OCI-LY7 (cell line): ENCODE measurements around the gene HOXA4. TPM values are rescaled to one million over a fixed set of nuclear protein-coding genes. Genes with fewer than 3 reads are reported as not detected.

Experiments
- BruUV-seq: library from RNA; stranded (reverse); fragments of 400-500 nt; replicated peaks from 2 replicates; lab custom pipeline; 2021; lab: Mats Ljungman, UMichigan
- CTCF ChIA-PET: fragments of 300-600 bp; sonication (Branson Sonifier 250); formaldehyde crosslinking; loops from one replicate; lab custom pipeline; 2022; ENCODE audit warnings: antibody characterized with exemption; ENCODE audit not compliant: unreplicated experiment; lab: Charles Lee
- POLR2A ChIA-PET: fragments of 300-600 bp; sonication (Branson Sonifier 250); formaldehyde crosslinking; loops from one replicate; lab custom pipeline; 2022; ENCODE audit warnings: antibody characterized with exemption; lab: Charles Lee
- DNase-seq: peaks from one replicate; pipeline ENCODE4 v3.0.0-alpha.2; 2015; ENCODE audit warnings: low spot score
- H2AFZ ChIP-seq: fragments of 200-600 bp; sonication (generic), shearing (Covaris generic); 2 replicates; pipeline ENCODE4 v1.6.1; 2014; ENCODE audit warnings: mild to moderate bottlenecking, antibody characterized with exemption, low read length, moderate library complexity
- H3K27ac ChIP-seq: fragments of 200-600 bp; sonication (generic); 2 replicates; pipeline ENCODE4 v1.5.1; 2014; ENCODE audit warnings: mixed run types, low read depth, mild to moderate bottlenecking, moderate library complexity, low read length, inconsistent platforms; ENCODE audit not compliant: poor library complexity, severe bottlenecking
- H3K36me3 ChIP-seq: fragments of 200-600 bp; sonication (generic); 2 replicates; pipeline ENCODE4 v1.6.1; 2014; ENCODE audit warnings: mild to moderate bottlenecking, antibody characterized with exemption, low read length, moderate library complexity, mixed read lengths; ENCODE audit not compliant: insufficient read depth
- H3K4me1 ChIP-seq: fragments of 200-600 bp; sonication (generic); 2 replicates; pipeline ENCODE4 v1.5.1; 2014; ENCODE audit warnings: mild to moderate bottlenecking, low read length; ENCODE audit not compliant: insufficient read depth, poor library complexity, severe bottlenecking
- H3K4me2 ChIP-seq: fragments of 200-600 bp; sonication (generic); 2 replicates; pipeline ENCODE4 v1.6.1; 2014; ENCODE audit warnings: mild to moderate bottlenecking, low read length
- H3K4me3 ChIP-seq: fragments of 200-600 bp; sonication (generic); 2 replicates; pipeline ENCODE4 v1.5.1; 2014; ENCODE audit warnings: mild to moderate bottlenecking, low read depth, low read length; ENCODE audit not compliant: poor library complexity, severe bottlenecking
- H3K79me2 ChIP-seq: fragments of 200-600 bp; sonication (generic); 2 replicates; pipeline ENCODE4 v1.6.1; 2016; ENCODE audit warnings: low read depth, mild to moderate bottlenecking, low read length, moderate library complexity, mixed read lengths; ENCODE audit not compliant: insufficient read depth
- H3K9me2 ChIP-seq: fragments of 200-600 bp; sonication (generic); 2 replicates; pipeline ENCODE4 v1.6.1; 2016; ENCODE audit warnings: mild to moderate bottlenecking, low read length, mixed read lengths; ENCODE audit not compliant: insufficient read depth
- H3K9me3 ChIP-seq: fragments of 200-600 bp; sonication (generic); 2 replicates; pipeline ENCODE4 v1.6.1; 2014; ENCODE audit warnings: mild to moderate bottlenecking, mixed run types, low read length, mixed read lengths
- H4K20me1 ChIP-seq: fragments of 200-600 bp; sonication (generic); 2 replicates; pipeline ENCODE4 v1.6.1; 2014; ENCODE audit warnings: mild to moderate bottlenecking, antibody characterized with exemption, low read length, moderate library complexity, mixed read lengths; ENCODE audit not compliant: insufficient read depth
- EZH2phosphoT487 ChIP-seq: fragments of 200-600 bp; sonication (generic); IDR thresholded peaks from 2 replicates; pipeline ENCODE4 v1.6.1; 2018; ENCODE audit warnings: low read depth, borderline replicate concordance, mild to moderate bottlenecking, mixed run types, antibody characterized with exemption, low read length, moderate library complexity, mixed read lengths
- intact Hi-C: fragments of 100-400 bp; cut with micrococcal nuclease; formaldehyde crosslinking; loops from one replicate; pipeline ENCODE4 v1.10.0; 2022; ENCODE audit not compliant: unreplicated experiment
- total RNA-seq, 2 experiments: library from RNA; depleted of rRNA in 1 of 2; stranded (reverse); fragments of >200 nt in 1 of 2; shearing (Covaris generic) in 1 of 2; gene quantifications; 2 replicates each; pipeline ENCODE4 v1.2.3, GENCODE V29; 2014 to 2022
- TF ChIP-seq, protein P1 (sequence below): fragments of 200-600 bp; sonication (generic); conservative IDR thresholded peaks from 2 replicates; pipeline ENCODE4 v1.5.1; 2014; ENCODE audit warnings: mild to moderate bottlenecking, antibody characterized with exemption, low read length, moderate library complexity, mixed read lengths

Gene HOXA4
- total RNA-seq, 2 experiments from 2014 or later = 2.0 TPM; not detected in 1

DNA sequence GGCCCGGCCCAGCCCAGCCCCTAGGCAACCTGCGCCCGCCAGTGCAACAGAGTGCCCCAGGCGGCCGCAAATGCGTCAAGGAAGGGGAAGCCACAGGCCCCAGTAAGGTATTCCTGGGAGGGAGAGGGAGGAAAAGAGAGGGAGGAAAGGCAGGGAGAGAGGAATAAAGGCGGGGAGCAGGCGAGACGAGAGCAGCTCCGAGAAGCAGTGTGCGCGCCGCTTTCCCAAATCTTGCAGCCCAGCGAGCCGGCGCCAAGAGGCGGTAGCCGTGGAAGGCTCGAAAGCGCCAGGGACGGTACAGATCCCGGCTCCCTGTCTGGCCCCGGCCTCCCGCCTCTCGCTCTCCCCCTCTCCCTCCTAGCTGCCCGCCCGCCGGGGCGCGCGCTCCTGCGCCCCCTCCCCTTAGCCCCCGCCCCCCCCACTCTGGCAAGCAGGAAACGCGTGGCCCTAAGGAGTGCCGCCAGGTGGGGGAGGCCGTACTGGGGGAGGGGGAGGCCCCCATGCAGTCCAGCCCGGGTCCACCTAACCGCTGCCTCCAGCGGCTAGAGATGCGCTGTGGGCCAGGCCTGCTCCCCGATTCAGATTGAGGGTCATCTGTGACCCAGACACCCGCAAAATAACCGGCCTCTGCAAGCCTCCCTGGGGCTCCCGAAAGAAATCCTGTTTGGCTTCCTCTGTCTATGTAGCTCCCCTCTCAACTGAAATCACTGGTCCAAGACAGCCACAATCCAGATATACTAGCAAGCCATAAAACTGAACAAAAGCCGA, 39.3 kb upstream of the HOXA4 start:
- no peaks in the 10 kb centered on the region for H4K20me1 ChIP-seq
- H3K4me3 ChIP-seq = no peak overlapping the region
- TF ChIP-seq EZH2phosphoT487 = no peak
- TF ChIP-seq, protein P1, sequence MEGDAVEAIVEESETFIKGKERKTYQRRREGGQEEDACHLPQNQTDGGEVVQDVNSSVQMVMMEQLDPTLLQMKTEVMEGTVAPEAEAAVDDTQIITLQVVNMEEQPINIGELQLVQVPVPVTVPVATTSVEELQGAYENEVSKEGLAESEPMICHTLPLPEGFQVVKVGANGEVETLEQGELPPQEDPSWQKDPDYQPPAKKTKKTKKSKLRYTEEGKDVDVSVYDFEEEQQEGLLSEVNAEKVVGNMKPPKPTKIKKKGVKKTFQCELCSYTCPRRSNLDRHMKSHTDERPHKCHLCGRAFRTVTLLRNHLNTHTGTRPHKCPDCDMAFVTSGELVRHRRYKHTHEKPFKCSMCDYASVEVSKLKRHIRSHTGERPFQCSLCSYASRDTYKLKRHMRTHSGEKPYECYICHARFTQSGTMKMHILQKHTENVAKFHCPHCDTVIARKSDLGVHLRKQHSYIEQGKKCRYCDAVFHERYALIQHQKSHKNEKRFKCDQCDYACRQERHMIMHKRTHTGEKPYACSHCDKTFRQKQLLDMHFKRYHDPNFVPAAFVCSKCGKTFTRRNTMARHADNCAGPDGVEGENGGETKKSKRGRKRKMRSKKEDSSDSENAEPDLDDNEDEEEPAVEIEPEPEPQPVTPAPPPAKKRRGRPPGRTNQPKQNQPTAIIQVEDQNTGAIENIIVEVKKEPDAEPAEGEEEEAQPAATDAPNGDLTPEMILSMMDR = no peak
- no peak overlapping the region for H3K27ac ChIP-seq
- H3K4me1 ChIP-seq = no peaks in the 10 kb centered on the region
- CTCF ChIA-PET = no interaction called here
- H3K36me3 ChIP-seq = no peaks in the 10 kb centered on the region
- H2AFZ ChIP-seq = no peak overlapping the region
- no peaks in the 10 kb centered on the region for H3K79me2 ChIP-seq
- POLR2A ChIA-PET = interaction anchor here (0.6 to 1.1 kb wide), 2 partner anchors 38 to 1243 kb away, joined by 3 read pairs; no protein-coding TSS in a partner anchor
- DNase-seq = no peak
- no peaks in the 10 kb centered on the region for H3K9me2 ChIP-seq
- H3K9me3 ChIP-seq = no peaks in the 10 kb centered on the region
- intact Hi-C loops = no loop called here
- H3K4me2 ChIP-seq = no peak overlapping the region
- BruUV-seq = no TSS peak

DNA sequence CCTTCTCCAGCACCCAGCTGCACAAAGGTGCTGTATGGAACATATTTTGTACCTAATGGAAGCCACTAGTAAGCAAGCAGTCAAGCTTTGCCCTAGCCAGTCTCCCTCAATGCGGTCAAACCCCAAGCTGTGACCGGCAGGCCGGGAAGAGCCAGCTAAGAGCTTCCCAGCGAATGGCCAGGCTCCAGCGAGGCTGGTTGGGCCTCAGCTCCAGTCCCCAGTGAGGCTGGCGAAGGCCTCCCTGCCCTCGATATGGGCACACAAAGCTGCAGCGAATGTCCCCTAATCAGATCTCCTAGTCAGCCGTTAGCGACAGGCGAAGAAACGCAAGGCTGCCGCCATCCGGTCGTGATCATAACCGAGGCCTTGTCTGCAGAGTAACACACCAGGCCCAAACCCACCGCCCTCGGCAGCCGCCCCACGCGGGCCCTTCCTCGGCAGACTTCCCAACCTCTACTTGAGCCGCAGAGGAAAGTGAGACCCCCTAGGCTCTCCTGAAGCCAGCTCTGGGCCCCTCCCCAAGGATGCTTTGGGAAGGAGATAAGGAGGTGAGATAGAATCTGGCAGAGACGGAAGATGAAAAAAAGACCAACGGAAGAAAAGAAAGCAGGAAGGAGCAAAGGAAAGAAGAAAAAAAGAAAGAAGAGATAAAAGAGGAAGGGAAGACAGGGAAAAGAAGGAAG, 37.8 kb upstream of the HOXA4 start:
- Histone ChIP-seq H2AFZ (no peak overlapping the region), H3K9me2 (no peaks in the 10 kb centered on the region), H3K4me2 (no peak overlapping the region), H3K4me3 (no peak overlapping the region), H3K4me1 (no peaks in the 10 kb centered on the region), H3K79me2 (no peaks in the 10 kb centered on the region), H4K20me1 (no peaks in the 10 kb centered on the region), H3K27ac (no peak overlapping the region), H3K36me3 (no peaks in the 10 kb centered on the region), H3K9me3 (no peaks in the 10 kb centered on the region)
- intact Hi-C loops = no loop called here
- ChIA-PET CTCF (no interaction called here), POLR2A (no interaction called here)
- DNase-seq = no peak
- no peak for TF ChIP-seq EZH2phosphoT487
- TF ChIP-seq, protein P1 = no peak
- no TSS peak for BruUV-seq

DNA sequence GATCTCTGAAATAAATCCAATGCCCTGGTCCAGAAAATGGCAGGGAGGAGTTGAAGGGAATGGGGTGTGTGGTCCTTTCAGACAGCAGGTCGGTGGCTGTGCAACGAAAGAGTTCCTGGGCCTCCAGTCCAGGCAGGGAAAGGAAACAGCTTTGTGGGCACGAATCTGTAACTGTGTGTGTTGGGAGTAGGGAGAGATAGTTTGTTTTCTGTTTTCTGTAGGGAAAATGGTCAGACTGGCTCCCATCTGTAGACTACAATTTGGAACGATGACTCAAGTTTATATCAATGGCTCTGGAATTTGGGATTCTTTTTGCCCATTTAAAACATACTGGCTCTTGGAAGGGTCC, 37.3 kb upstream of the HOXA4 start:
- intact Hi-C loops = no loop called here
- Histone ChIP-seq H3K79me2 (no peaks in the 10 kb centered on the region), H4K20me1 (no peaks in the 10 kb centered on the region), H3K4me2 (no peak overlapping the region), H3K4me1 (no peaks in the 10 kb centered on the region), H3K36me3 (no peaks in the 10 kb centered on the region), H3K27ac (no peak overlapping the region), H2AFZ (no peak overlapping the region), H3K4me3 (no peak overlapping the region), H3K9me3 (no peaks in the 10 kb centered on the region), H3K9me2 (no peaks in the 10 kb centered on the region)
- no TSS peak for BruUV-seq
- no peak for DNase-seq
- ChIA-PET CTCF (no interaction called here), POLR2A (no interaction called here)
- TF ChIP-seq, protein P1 = no peak
- TF ChIP-seq EZH2phosphoT487 = no peak
